Skeletal muscle cell (primary cell): Measurements from ENCODE around the gene CCDC185.
"Not testable (repeated sequence)": the region's sequence is repeated elsewhere in the genome, so short reads cannot be mapped to it uniquely, and the experiment has no call there.

Experiments
- DNase-seq: peaks from one replicate; pipeline ENCODE4 v3.0.0-alpha.2; 2010; ENCODE audit warnings: low read depth
- H3K4me3 ChIP-seq: 2 replicates; pipeline ENCODE4 v1.5.1; 2011; ENCODE audit warnings: low read depth, mild to moderate bottlenecking, control low read depth, low read length, moderate library complexity

CCDC185 gene

GRCh38 chr1:223386013-223386412 lies 7.2 kb upstream of the CCDC185 start:
- H3K4me3 ChIP-seq = no peak overlapping the region
- no peak for DNase-seq

GRCh38 chr1:223390618-223391017 lies 2.6 kb upstream of the CCDC185 start:
- no peak for DNase-seq
- H3K4me3 ChIP-seq = no peak overlapping the region

- no peak overlapping the region for H3K4me3 ChIP-seq
- DNase-seq = no peak
These were observed 1.0 kb downstream of the CCDC185 start for GRCh38 chr1:223394242-223394641.

DNA sequence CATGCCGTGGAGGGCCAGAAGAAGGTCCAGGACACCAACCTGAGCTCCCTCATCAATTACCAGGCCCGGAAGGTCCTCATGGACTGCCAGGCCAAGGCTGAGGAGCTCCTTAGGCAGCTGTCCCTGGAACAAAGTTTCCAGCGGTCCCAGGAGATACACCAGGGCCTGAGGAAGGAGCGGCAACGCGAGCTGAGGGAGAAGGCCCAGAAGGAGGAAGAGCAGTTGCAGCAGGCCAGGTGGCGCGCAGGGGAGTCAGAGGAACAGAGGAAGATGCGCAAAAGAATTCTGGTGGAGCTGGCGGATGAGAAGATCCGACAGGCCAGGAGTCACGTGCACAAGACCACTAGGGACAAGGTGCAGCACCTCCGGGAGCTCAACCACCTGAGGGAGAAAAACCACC lies 1.5 kb downstream of the CCDC185 start:
- DNase-seq = no peak
- H3K4me3 ChIP-seq = no peak overlapping the region

DNA sequence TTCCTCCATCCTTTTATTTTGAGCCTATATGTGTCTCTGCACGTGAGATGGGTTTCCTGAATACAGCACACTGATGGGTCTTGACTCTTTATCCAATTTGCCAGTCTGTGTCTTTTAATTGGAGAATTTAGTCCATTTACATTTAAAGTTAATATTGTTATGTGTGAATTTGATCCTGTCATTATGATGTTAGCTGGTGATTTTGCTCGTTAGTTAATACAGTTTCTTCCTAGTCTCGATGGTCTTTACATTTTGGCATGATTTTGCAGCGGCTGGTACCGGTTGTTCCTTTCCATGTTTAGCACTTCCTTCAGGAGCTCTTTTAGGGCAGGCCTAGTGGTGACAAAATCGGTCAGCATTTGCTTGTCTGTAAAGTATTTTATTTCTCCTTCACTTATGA lies 6.2 kb downstream of the CCDC185 start:
- H3K4me3 ChIP-seq = not testable (repeated sequence)

GRCh38 chr1:223401873-223402789 lies 8.9 kb downstream of the CCDC185 start:
- H3K4me3 ChIP-seq = no peak overlapping the region
- DNase-seq = peak; percentile 24

More for the DNA sequence above, 6.2 kb downstream of the CCDC185 start:
- DNase-seq = not testable (repeated sequence)

- no peak overlapping the region for H3K4me3 ChIP-seq
- DNase-seq = no peak
These were observed 9.6 kb downstream of the CCDC185 start for GRCh38 chr1:223402790-223403142.

- no peak for DNase-seq
- H3K4me3 ChIP-seq = no peak overlapping the region
These were observed 10.1 kb downstream of the CCDC185 start for GRCh38 chr1:223403184-223403815.

DNA sequence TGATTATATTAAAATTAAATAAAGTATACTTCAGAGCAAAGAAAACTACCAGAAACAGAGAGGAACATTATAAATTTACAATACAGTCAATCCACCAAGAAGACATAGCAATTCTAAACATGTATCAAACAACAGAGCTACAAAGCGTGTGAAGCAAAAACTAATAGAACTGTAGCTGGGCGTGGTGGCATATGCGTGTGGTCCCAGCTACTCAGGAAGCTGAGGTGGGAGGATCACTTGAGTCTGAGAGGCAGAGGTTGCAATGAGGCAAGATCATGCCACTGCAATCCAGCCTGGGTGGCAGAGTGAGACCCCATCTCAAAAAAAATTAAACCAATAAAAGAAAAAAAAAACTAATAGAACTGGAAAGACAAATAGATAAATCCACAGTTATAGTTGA lies 12.3 kb downstream of the CCDC185 start:
- no peak for DNase-seq
- H3K4me3 ChIP-seq = no peak overlapping the region

DNA sequence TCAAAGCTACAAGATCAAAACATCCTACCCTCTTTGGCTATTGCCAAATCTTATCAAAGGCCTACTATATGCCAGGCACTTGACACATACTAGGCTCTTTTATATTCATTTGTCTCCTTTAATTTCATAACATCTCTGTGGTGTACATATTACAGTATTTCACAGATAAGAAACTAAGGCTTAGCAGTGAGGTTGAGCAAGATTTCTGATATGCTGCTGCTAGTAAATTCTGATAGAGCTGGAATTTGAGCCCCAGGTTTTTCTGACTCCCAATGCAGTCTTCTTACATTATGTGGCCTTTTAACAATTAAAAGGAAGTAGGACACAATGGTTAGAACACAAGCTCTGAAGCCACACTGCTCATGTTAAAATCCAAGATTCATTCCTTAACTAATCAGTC lies 16.8 kb downstream of the CCDC185 start:
- DNase-seq = no peak

DNA sequence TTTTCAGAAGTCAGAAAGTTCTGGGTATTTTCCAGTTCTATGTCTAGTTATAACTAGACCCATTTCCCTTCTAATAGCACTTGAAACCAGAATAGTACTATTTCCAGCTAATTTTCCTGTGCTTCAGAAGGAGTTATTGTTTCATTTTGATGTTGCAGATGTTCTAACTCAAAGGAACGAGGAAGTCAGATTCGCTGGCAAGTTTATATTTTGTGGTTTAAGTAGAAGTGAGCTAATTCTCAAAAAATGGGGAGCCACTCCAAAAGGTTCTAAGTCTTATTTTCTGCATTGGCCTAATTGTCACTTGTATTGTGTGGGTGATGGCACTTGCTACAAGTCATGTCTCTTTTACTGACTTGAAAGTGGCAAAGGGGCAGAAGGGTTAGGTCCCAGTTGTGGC lies 18.1 kb downstream of the CCDC185 start:
- DNase-seq = no peak
- no peak overlapping the region for H3K4me3 ChIP-seq

More for the DNA sequence above, 16.8 kb downstream of the CCDC185 start:
- no peak overlapping the region for H3K4me3 ChIP-seq

DNA sequence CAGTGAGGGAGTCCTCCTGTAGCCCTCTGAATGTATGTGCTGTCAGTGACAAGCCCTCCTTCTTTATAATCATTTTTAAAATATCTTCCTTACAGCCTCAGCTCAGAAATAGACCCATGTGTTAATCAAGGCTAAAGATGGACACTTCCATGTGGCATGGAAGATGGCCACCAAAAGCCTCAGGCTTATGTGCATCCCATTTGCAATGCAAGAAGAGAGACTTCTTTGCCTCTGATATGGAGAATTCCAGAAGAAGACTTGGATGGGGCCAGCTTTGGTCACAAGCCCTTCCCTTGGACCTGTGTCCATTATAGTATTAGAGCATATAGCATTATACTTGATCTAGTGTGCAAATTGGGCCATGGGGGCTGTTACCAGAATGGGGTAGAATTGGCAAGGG lies 18.5 kb downstream of the CCDC185 start:
- no peak for DNase-seq
- no peak overlapping the region for H3K4me3 ChIP-seq

GRCh38 chr1:223413216-223413615 lies 20.0 kb downstream of the CCDC185 start:
- H3K4me3 ChIP-seq = no peak overlapping the region
- DNase-seq = no peak

- no peak overlapping the region for H3K4me3 ChIP-seq
- no peak for DNase-seq
These were observed 24.2 kb downstream of the CCDC185 start for GRCh38 chr1:223417444-223417843.

- no peak overlapping the region for H3K4me3 ChIP-seq
- no peak for DNase-seq
These were observed 24.9 kb downstream of the CCDC185 start for GRCh38 chr1:223417903-223418663.

DNA sequence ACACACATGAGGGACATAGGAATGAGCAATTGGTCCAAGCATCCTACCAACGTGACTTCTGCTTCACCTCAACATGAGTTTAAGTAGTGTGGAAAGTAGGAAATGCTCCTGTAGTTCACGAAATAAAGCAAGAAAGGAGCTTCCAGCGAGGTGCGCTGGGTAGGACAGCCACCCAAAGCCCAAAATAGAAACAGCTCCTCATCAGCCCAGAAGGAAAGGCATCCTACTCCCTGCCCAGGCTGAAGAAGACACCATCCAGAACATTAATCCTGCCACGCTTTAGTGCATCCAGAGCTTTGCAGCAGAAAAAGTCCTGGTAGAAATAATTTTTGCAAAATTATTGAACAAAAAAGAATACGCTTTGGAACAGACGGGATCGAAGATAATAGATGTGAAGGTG lies 25.9 kb downstream of the CCDC185 start:
- no peak overlapping the region for H3K4me3 ChIP-seq
- DNase-seq = no peak

- no peak overlapping the region for H3K4me3 ChIP-seq
- no peak for DNase-seq
These were observed 26.3 kb downstream of the CCDC185 start for GRCh38 chr1:223419561-223419960.

GRCh38 chr1:223421025-223421424 lies 27.8 kb downstream of the CCDC185 start:
- H3K4me3 ChIP-seq = no peak overlapping the region
- no peak for DNase-seq

GRCh38 chr1:223421676-223422075 lies 28.5 kb downstream of the CCDC185 start:
- DNase-seq = no peak

DNA sequence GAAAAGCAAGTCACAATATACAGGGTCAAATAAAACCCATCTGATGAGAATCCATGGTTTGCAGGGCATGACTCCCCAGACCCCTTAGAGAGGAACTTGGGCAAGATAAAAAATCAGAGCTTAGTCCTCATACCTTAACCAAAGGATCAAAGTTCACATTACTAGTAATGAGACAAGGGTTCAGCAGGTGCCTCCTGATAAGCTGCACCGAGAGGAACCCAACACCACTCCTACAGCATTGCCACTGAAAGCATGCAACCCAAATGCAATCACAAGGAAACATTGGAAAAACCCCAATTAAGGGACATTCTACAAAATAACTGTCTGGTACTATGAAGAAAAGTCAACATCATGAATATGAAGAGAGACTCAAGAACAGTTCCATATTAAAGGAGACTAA lies 29.7 kb downstream of the CCDC185 start:
- H3K4me3 ChIP-seq = no peak overlapping the region
- no peak for DNase-seq

More at GRCh38 chr1:223421676-223422075, 28.5 kb downstream of the CCDC185 start:
- H3K4me3 ChIP-seq = no peak overlapping the region
